Mesodermal cell (in vitro differentiated cells): Measurements from ENCODE around the gene NCK2.

Experiments
- H3K27ac ChIP-seq: 2 replicates; pipeline ENCODE4 v1.7.0; 2013; ENCODE audit warnings: mild to moderate bottlenecking, low read depth, low read length, moderate library complexity; ENCODE audit not compliant: severe bottlenecking
- H3K36me3 ChIP-seq: 2 replicates; pipeline ENCODE4 v1.7.1; 2013; ENCODE audit warnings: mild to moderate bottlenecking, low read length, moderate library complexity; ENCODE audit not compliant: control insufficient read depth, insufficient read depth
- H3K4me1 ChIP-seq: one replicate; pipeline ENCODE4 v1.7.1; 2013; ENCODE audit warnings: mild to moderate bottlenecking, low read length; ENCODE audit not compliant: insufficient read depth, control insufficient read depth, poor library complexity, severe bottlenecking
- H3K4me3 ChIP-seq: 2 replicates; pipeline ENCODE4 v1.7.0; 2013; ENCODE audit warnings: low read length, control low read depth, mild to moderate bottlenecking; ENCODE audit not compliant: insufficient read depth, poor library complexity, severe bottlenecking; ENCODE audit errors: extremely low read depth
- H3K9me3 ChIP-seq: 2 replicates; pipeline ENCODE4 v1.7.1; 2013; ENCODE audit warnings: mild to moderate bottlenecking, low read length, moderate library complexity; ENCODE audit not compliant: control insufficient read depth
- WGBS, 2 experiments: methylation state at CpG; one replicate each; pipeline ENCODE4 v1.1.5; 2013; ENCODE audit warnings: missing lambda C conversion rate in 2 of 2; ENCODE audit not compliant: insufficient coverage in 2 of 2; 5-methylcytosine and 5-hydroxymethylcytosine counted together

NCK2 gene

DNA sequence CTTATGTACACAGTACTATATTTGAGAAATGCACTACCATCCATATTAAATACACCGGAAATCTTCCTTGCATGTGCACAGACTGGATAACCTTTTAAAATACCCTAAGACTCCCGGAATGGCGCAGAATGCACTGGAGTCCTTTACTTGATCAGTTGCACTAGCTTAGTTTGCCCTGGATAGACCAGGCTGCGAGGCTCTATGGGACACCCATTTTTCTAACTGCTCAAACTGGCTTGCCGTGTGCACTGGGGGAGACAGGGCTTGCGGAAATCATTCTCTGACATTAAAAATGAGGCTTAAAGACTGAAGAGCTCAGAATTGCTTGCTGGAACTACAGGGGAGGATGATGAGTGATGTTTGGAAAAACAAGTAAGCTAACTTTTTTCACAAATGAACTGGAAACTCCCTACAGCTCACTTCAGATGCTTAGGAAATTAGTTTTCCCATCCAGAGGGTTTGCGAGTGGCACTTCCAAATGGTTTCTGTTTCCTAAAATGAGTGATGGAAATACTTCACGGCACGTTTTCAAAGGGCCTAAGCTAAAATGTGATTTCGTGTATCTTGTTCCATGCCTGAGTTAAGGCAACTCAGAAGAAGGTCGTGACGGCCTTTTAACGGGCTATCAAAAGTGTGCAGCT is 2.7 kb downstream of the NCK2 start:
- Histone ChIP-seq H3K27ac (peak overlapping the region; percentile 37), H3K36me3 (peaks cover 49% of the 10 kb centered on the region), H3K4me1 (peaks cover 35% of the 10 kb centered on the region), H3K9me3 (no peaks in the 10 kb centered on the region), H3K4me3 (no peak overlapping the region)
- WGBS, 2 experiments = 94 to 96% methylated on average over 10 to 11 of the region's 13 CpGs

DNA sequence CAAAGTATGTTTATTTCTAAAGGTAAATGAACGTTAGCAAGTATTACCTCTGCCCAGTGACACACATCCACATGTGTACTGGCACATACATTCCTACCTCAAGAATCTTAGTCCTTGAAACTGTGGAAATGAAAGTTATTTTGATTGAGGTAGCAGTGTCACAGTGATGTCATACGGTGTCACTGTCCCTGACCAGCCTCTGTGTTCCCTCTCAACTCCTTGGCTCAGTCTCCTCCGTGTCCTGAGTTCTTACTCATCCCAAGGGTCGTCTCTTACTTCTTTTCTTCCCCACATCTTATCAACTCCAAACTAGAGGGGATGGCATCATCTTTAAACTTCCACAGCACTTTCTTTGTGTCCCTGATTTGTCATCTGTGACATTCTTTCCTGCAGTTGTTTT is 3.3 kb downstream of the NCK2 start:
- Histone ChIP-seq H3K27ac (peak overlapping the region; percentile 37), H3K9me3 (no peaks in the 10 kb centered on the region), H3K4me1 (peaks cover 35% of the 10 kb centered on the region), H3K4me3 (no peak overlapping the region), H3K36me3 (peaks cover 56% of the 10 kb centered on the region)
- 87 to 91% methylated on average over 3 of the region's 4 CpGs for WGBS, 2 experiments

DNA sequence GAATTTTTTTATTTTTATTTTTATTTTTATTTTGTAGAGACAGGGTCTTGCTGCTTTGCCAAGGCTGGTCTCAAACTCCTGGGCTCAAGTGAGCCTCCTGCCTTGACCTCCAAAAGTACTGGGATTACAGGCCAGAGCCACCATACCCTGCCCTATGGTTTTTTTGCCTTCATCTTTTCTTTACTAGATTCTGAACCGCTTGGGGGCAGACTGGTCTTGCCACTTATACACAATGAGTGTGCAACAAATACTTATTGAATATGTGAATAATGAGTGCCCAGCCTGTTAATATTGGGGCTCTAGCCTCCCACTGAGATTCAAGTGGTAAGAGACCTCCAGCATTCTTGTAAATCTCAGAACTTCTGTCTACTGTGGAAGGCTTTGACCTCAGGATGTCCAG is 3.9 kb downstream of the NCK2 start:
- H3K4me3 ChIP-seq = no peak overlapping the region
- peaks cover 61% of the 10 kb centered on the region for H3K36me3 ChIP-seq
- WGBS, 2 experiments = no CpG with 5 or more reads among the region's 1 CpG
- no peaks in the 10 kb centered on the region for H3K9me3 ChIP-seq
- peaks cover 32% of the 10 kb centered on the region for H3K4me1 ChIP-seq
- no peak overlapping the region for H3K27ac ChIP-seq

DNA sequence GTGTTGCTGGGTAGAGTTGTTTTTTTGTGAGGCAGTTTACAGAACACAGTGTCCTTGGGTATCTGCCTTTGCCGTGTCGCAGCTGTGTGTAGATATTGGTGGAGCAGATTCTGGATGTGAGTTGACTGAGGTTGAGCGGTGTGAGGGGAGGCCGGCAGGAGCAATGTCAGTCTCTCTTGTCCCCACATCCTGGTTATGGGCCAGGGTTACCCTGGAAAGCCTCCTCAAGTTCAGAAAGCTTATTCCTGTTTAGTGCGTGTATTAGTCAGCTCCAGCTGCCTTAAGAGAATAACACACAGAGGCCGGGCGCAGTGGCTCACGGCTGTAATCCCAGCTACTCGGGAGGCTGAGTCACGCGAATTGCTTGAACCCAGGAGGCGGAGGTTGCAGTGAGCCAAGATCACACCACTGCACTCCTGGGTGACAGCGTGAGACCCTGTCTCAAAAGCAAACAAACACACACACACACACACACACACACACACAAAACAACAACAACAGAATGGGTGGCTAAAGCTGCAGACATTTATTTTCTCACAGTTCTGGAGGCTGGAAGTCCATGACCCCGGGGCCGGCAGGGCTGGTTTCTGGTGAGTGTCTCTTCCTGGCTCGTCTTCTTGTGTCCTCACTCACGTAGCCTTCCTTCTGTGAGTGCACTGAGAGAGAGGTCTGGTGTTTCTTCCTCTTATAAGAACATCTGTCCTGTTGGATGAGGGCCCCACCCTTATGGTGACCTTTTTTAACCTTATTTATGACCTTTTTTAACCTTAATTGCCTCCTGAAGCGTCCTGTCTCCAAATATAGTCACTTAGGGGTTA is 5.1 kb downstream of the NCK2 start:
- WGBS, 2 experiments = 81 to 97% methylated on average over 12 of the region's 18 CpGs
- Histone ChIP-seq H3K27ac (no peak overlapping the region), H3K4me1 (peaks cover 30% of the 10 kb centered on the region), H3K4me3 (no peak overlapping the region), H3K9me3 (no peaks in the 10 kb centered on the region), H3K36me3 (peaks cover 71% of the 10 kb centered on the region)

DNA sequence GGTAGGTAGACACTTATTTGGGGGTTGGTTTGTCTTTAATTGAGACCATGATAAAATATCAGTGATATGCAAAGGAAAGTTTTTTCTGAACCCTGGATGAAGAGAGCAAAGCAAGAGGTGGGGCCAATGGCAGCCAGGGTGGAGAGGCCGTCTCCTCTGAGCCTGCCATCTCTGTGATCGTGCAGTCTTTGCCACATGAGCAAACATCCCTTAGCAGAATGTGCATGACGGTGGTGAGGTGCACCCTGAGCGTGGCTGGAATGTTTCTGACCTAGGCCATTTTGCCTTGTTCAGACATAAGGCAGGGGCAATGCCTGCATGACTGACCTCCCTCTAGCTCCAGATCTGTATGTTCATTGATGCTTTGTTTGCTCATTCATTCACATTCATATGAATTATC is 6.0 kb downstream of the NCK2 start:
- peaks cover 32% of the 10 kb centered on the region for H3K4me1 ChIP-seq
- WGBS, 2 experiments = 94 to 98% methylated on average over 4 of the region's 4 CpGs
- H3K36me3 ChIP-seq = peaks cover 71% of the 10 kb centered on the region
- H3K9me3 ChIP-seq = no peaks in the 10 kb centered on the region
- no peak overlapping the region for H3K27ac ChIP-seq
- H3K4me3 ChIP-seq = no peak overlapping the region

DNA sequence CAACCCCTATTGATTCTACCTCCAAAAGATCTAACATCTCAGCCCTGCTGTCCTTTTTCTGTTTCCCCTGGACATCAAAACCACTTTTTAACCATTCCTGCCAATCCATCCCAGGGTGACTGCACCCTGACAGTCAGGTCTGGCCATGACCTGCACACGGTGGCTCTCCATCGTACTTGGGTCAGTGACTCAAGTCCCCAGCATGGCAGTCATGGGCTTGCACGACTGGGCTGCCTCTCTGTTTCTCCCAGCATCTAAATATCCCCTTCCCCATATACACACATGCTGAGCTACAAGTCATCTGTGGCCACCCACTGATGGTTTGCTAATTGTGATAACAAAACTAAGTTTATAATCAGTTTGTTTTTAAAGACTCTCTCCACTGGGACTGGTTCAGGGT is 6.6 kb downstream of the NCK2 start:
- Histone ChIP-seq H3K36me3 (peaks cover 73% of the 10 kb centered on the region), H3K4me3 (no peak overlapping the region), H3K9me3 (no peaks in the 10 kb centered on the region), H3K4me1 (peaks cover 36% of the 10 kb centered on the region), H3K27ac (no peak overlapping the region)
- 88 to 100% methylated on average over 2 to 3 of the region's 3 CpGs for WGBS, 2 experiments

DNA sequence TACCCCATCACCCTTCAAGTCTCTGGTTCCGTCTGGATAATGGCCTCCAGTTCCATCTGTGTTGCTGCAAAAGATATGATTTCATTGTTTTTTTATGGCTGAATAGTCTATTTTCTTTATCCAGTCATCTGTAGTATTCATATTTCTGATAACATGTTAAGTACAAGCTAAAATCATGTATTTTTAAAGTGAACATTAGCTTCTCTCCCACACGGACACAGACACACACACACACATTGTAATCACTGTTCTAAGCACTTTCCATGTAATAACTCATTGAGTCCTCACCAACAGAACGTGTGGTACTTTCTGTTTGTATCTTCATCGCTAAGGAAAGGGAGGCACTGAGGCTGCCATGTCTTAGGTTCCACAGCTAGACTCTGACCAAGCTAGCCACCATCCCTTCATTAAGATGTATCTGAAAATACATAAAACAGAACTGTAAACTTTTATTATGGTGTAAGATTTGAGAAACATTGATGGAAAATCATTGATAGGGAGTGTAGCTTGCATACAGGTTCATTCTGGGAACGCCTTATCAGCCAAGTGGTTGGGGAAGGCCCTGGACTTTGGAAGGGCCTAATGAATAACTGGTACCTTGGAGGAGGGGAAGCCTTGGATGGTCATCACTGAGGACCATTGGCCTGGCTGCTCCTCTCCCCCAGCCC is 8.1 kb downstream of the NCK2 start:
- Histone ChIP-seq H3K4me1 (peaks cover 24% of the 10 kb centered on the region), H3K4me3 (no peak overlapping the region), H3K27ac (no peak overlapping the region), H3K9me3 (no peaks in the 10 kb centered on the region), H3K36me3 (peaks cover 76% of the 10 kb centered on the region)
- 88 to 100% methylated on average over 3 to 4 of the region's 5 CpGs for WGBS, 2 experiments

DNA sequence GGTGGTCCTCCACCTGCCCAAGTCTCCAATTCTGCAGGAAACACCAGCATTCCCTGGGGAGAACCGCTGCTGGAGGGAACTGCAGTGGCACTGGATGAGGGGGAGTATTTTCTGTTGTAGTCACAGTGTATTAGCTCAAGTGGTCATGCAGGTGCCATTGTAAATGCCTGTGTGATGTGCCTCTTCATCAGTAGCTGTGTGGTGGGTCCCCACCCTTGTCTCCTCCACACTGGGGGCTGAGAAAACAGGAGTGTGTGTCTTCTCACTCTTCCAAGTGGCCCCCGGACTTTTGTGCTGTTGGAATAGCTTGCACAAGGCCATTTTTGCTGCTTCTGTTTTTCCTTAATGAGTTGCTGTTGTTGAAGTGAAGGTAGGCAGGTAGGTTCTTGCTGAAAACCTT is 8.7 kb downstream of the NCK2 start:
- H3K9me3 ChIP-seq = no peaks in the 10 kb centered on the region
- peaks cover 74% of the 10 kb centered on the region for H3K36me3 ChIP-seq
- no peak overlapping the region for H3K4me3 ChIP-seq
- 80 to 92% methylated on average over 1 to 2 of the region's 2 CpGs for WGBS, 2 experiments
- H3K4me1 ChIP-seq = peaks cover 20% of the 10 kb centered on the region
- no peak overlapping the region for H3K27ac ChIP-seq

DNA sequence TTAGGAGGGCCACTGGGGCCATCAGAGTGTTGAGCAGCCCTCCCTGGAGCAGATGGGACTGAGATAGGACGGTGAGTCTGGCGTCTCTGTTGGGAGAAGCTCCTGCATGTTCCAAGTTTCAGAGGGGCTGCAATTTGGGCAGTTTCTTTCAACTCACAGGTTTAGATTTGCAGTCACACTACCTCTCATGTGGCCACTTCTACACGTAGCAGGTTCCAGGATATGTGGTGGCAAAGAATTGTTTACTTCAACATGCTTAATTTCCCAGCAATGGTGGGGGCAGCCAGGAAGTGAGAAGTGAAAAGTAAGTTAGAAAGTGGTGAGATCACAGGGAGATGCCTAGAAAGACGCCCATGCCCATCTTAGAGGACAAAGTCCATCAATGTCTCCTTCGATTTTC is 9.3 kb downstream of the NCK2 start:
- Histone ChIP-seq H3K4me3 (no peak overlapping the region), H3K9me3 (no peaks in the 10 kb centered on the region), H3K36me3 (peaks cover 68% of the 10 kb centered on the region), H3K27ac (no peak overlapping the region), H3K4me1 (peaks cover 20% of the 10 kb centered on the region)
- 95 to 98% methylated on average over 3 to 4 of the region's 5 CpGs for WGBS, 2 experiments

DNA sequence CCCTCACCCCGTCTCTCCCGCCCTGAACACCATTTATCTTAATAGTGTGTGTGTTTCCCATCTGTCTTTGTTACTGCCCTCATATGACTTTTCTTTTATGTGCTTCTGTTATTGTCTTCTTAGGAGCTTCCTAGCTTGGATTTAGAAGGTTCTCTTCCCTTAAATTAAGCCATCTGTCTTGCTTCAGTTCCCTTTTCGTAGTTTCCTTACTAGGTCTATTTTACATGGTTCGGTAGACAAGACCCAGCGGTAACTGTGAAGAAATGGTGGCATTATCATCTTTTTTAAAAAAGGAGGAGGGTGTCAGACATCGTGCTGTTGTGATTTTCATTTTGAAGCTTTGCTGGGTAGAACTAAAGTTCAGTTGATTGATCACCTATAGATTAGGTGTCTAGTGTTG is 10.3 kb downstream of the NCK2 start:
- WGBS, 2 experiments = 68 to 81% methylated on average over 2 to 3 of the region's 6 CpGs
- peaks cover 63% of the 10 kb centered on the region for H3K36me3 ChIP-seq
- no peak overlapping the region for H3K4me3 ChIP-seq
- no peaks in the 10 kb centered on the region for H3K9me3 ChIP-seq
- peaks cover 16% of the 10 kb centered on the region for H3K4me1 ChIP-seq
- no peak overlapping the region for H3K27ac ChIP-seq
